Neural progenitor cell (in vitro differentiated cells): Measurements from ENCODE around the gene LRRC7. TPM values are rescaled to one million over a fixed set of nuclear protein-coding genes. Genes with fewer than 3 reads are reported as not detected.

ENCODE experiments used
- DNase-seq: peaks from one replicate; pipeline ENCODE4 v3.0.0-alpha.2; 2016; ENCODE audit warnings: low spot score
- H2AFZ ChIP-seq: fragments of 200-600 bp; sonication (generic); replicated peaks from 2 replicates; pipeline ENCODE4 v1.6.1; 2016; ENCODE audit warnings: antibody characterized with exemption
- H3F3A ChIP-seq: fragments of 200-600 bp; sonication (generic); 2 replicates; pipeline ENCODE4 v1.6.1; 2016; ENCODE audit warnings: antibody characterized with exemption, low read depth
- H3K27ac ChIP-seq: fragments of 200-600 bp; sonication (generic); 2 replicates; pipeline ENCODE4 v1.5.1; 2016; ENCODE audit warnings: mild to moderate bottlenecking
- H3K27me3 ChIP-seq: fragments of 200-600 bp; sonication (generic); 2 replicates; pipeline ENCODE4 v1.6.1; 2016; ENCODE audit warnings: mild to moderate bottlenecking, moderate library complexity
- H3K36me3 ChIP-seq: fragments of 200-600 bp; sonication (generic); 2 replicates; pipeline ENCODE4 v1.5.1; 2016
- H3K4me1 ChIP-seq: fragments of 200-600 bp; sonication (generic); 2 replicates; pipeline ENCODE4 v1.6.1; 2016; ENCODE audit warnings: mixed run types
- H3K4me2 ChIP-seq: fragments of 200-600 bp; sonication (generic); 2 replicates; pipeline ENCODE4 v1.6.1; 2016
- H3K4me3 ChIP-seq: fragments of 200-600 bp; sonication (generic); 2 replicates; pipeline ENCODE4 v1.5.1; 2016
- H3K79me2 ChIP-seq: fragments of 200-600 bp; sonication (generic); 2 replicates; pipeline ENCODE4 v1.6.1; 2016; ENCODE audit warnings: low read depth
- H3K9ac ChIP-seq: fragments of 200-600 bp; sonication (generic); 2 replicates; pipeline ENCODE4 v1.6.1; 2016
- H3K9me3 ChIP-seq: fragments of 200-600 bp; sonication (generic); 2 replicates; pipeline ENCODE4 v1.5.1; 2016; ENCODE audit warnings: low read depth
- H4K20me1 ChIP-seq: fragments of 200-600 bp; sonication (generic); 2 replicates; pipeline ENCODE4 v1.6.1; 2016; ENCODE audit warnings: low read depth
- H3K27ac Mint-ChIP-seq: 3 replicates; pipeline ENCODE4 v1.8.0; 2021; ENCODE audit warnings: mixed read lengths
- H3K27me3 Mint-ChIP-seq: 2 replicates; pipeline ENCODE4 v1.8.0; 2022; ENCODE audit warnings: low read depth, mild to moderate bottlenecking, inconsistent platforms, moderate library complexity, mixed read lengths; ENCODE audit not compliant: insufficient read depth
- H3K36me3 Mint-ChIP-seq: 3 replicates; pipeline ENCODE4 v1.8.0; 2021; ENCODE audit warnings: mixed read lengths
- H3K4me1 Mint-ChIP-seq: 3 replicates; pipeline ENCODE4 v1.8.0; 2021; ENCODE audit warnings: mixed read lengths
- H3K4me3 Mint-ChIP-seq: 3 replicates; pipeline ENCODE4 v1.8.0; 2021; ENCODE audit warnings: mild to moderate bottlenecking, moderate library complexity, mixed read lengths
- H3K9me3 Mint-ChIP-seq: 3 replicates; pipeline ENCODE4 v1.8.0; 2020; ENCODE audit warnings: mixed read lengths
- CTCF ChIP-seq: fragments of 200-600 bp; sonication (generic); IDR thresholded peaks from 2 replicates; pipeline ENCODE4 v1.5.1; 2017; ENCODE audit warnings: antibody characterized with exemption, mild to moderate bottlenecking
- EZH2 ChIP-seq: fragments of 200-600 bp; sonication (generic); IDR thresholded peaks from 2 replicates; pipeline ENCODE4 v1.6.1; 2017; ENCODE audit warnings: antibody characterized with exemption, mild to moderate bottlenecking, moderate library complexity
- EZH2phosphoT487 ChIP-seq: fragments of 200-600 bp; sonication (generic); IDR thresholded peaks from 2 replicates; pipeline ENCODE4 v1.6.1; 2017; ENCODE audit warnings: antibody characterized with exemption
- total RNA-seq: library from RNA; depleted of rRNA; stranded (reverse); fragments of >200 nt; gene quantifications from 2 replicates; pipeline ENCODE4 v1.2.3, GENCODE V29; 2015; ENCODE audit warnings: low replicate concordance

Gene LRRC7
- total RNA-seq, 1 donor from 2014 or later = not detected

DNA sequence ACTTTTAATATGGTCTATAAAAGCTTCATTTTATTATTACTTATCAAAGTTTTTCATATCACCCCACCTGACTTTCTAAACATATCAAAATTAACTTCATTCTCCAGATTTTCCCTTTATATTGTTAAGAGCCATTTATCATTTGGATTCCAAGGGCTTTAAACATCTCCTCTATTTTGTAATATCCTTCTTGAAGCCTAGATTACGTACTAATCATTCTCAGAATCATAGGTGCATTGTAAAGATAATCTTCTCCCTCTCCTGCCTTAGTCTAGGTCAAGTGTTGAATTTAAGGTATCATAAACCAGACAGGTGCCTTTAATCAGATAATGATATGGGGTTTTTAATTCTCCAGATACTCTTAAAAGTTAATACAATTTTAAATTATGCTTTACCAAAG, 509.3 kb downstream of the LRRC7 start:
- H3K4me1 ChIP-seq = no peaks in the 10 kb centered on the region
- Mint-ChIP-seq H3K9me3 (no peaks in the 10 kb centered on the region), H3K4me3 (no peak overlapping the region), H3K27ac (no peak overlapping the region), H3K27me3 (peaks cover 2% of the 10 kb centered on the region), H3K4me1 (no peaks in the 10 kb centered on the region), H3K36me3 (no peaks in the 10 kb centered on the region)
- no peak overlapping the region for H3K4me2 ChIP-seq
- no peak overlapping the region for H3K9ac ChIP-seq
- no peak for TF ChIP-seq EZH2
- TF ChIP-seq EZH2phosphoT487 = no peak
- TF ChIP-seq CTCF = no peak
- no peak for DNase-seq
- H3K27ac ChIP-seq = no peak overlapping the region
- no peaks in the 10 kb centered on the region for H3K79me2 ChIP-seq
- H3K9me3 ChIP-seq = no peaks in the 10 kb centered on the region
- no peak overlapping the region for H2AFZ ChIP-seq
- H3K4me3 ChIP-seq = no peak overlapping the region
- H3K36me3 ChIP-seq = no peaks in the 10 kb centered on the region
- H3K27me3 ChIP-seq = no peaks in the 10 kb centered on the region
- no peaks in the 10 kb centered on the region for H3F3A ChIP-seq
- H4K20me1 ChIP-seq = no peaks in the 10 kb centered on the region

DNA sequence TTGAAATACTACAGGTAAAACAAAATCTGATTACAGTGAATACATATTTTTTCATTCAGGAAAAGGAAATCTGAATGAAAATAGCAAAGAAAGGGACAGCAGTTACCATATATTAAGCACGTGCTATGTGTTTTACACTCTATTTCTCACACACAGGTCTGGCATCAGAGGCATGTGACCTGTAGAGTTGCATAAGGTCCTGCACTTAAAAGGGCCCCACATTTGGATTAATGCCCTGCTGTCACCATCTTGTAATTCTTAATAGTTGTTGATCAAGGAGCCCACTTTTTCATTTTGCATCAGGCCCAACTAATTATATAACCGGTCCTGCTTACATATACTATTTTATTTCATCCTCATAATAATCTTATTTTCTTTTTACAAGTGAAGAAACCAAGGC, 511.8 kb downstream of the LRRC7 start:
- Mint-ChIP-seq H3K27me3 (peaks cover 2% of the 10 kb centered on the region), H3K4me3 (no peak overlapping the region), H3K27ac (no peak overlapping the region), H3K36me3 (no peaks in the 10 kb centered on the region), H3K9me3 (no peaks in the 10 kb centered on the region), H3K4me1 (no peaks in the 10 kb centered on the region)
- Histone ChIP-seq H4K20me1 (no peaks in the 10 kb centered on the region), H3K36me3 (no peaks in the 10 kb centered on the region), H3K4me1 (no peaks in the 10 kb centered on the region), H2AFZ (no peak overlapping the region), H3F3A (no peaks in the 10 kb centered on the region), H3K79me2 (no peaks in the 10 kb centered on the region), H3K4me3 (no peak overlapping the region), H3K9me3 (no peaks in the 10 kb centered on the region), H3K4me2 (no peak overlapping the region), H3K9ac (no peak overlapping the region), H3K27ac (no peak overlapping the region), H3K27me3 (no peaks in the 10 kb centered on the region)
- DNase-seq = no peak
- TF ChIP-seq EZH2phosphoT487 = no peak
- no peak for TF ChIP-seq CTCF
- no peak for TF ChIP-seq EZH2

GRCh38 chr1:70083519-70083918, 515.8 kb downstream of the LRRC7 start:
- H3K9me3 Mint-ChIP-seq = no peaks in the 10 kb centered on the region
- H3K36me3 Mint-ChIP-seq = no peaks in the 10 kb centered on the region

More at GRCh38 chr1:70083519-70083918, 515.8 kb downstream of the LRRC7 start:
- Mint-ChIP-seq H3K27me3 (peaks cover under 1% of the 10 kb centered on the region), H3K27ac (no peak overlapping the region), H3K4me3 (no peak overlapping the region), H3K4me1 (no peaks in the 10 kb centered on the region)
- Histone ChIP-seq H3F3A (no peaks in the 10 kb centered on the region), H3K4me3 (no peak overlapping the region), H3K9me3 (no peaks in the 10 kb centered on the region), H3K27ac (no peak overlapping the region), H3K79me2 (no peaks in the 10 kb centered on the region), H3K4me1 (no peaks in the 10 kb centered on the region), H3K36me3 (no peaks in the 10 kb centered on the region), H3K27me3 (no peaks in the 10 kb centered on the region), H2AFZ (no peak overlapping the region), H4K20me1 (no peaks in the 10 kb centered on the region), H3K9ac (no peak overlapping the region), H3K4me2 (no peak overlapping the region)
- no peak for DNase-seq
- TF ChIP-seq CTCF = no peak
- no peak for TF ChIP-seq EZH2
- no peak for TF ChIP-seq EZH2phosphoT487
